GM12891 (cell line): ENCODE measurements around the gene PIK3R5.
A peak's percentile ranks its signal among the peaks of the same experiment; 100 is the strongest.
"Not testable (repeated sequence)": the region's sequence is repeated elsewhere in the genome, so short reads cannot be mapped to it uniquely, and the experiment has no call there.

Source experiments
- DNase-seq: peaks from one replicate; pipeline ENCODE4 v3.0.0; 2011; ENCODE audit warnings: low spot score; ENCODE audit not compliant: insufficient read length
- FAIRE-seq: peaks from 2 replicates; lab custom pipeline; 2011; peaks lifted over from hg19 to GRCh38; lab: Jason Lieb, UNC
- PAX5 ChIP-seq: IDR thresholded peaks from 2 replicates; pipeline ENCODE4 v1.6.1; 2011; ENCODE audit warnings: low read length, moderate library complexity, mild to moderate bottlenecking; ENCODE audit not compliant: insufficient read depth, severe bottlenecking
- POLR2A ChIP-seq: IDR thresholded peaks from 2 replicates; pipeline ENCODE4 v1.6.1; 2011; ENCODE audit warnings: low read depth, low read length, control low read depth
- POLR2AphosphoS5 ChIP-seq: IDR thresholded peaks from 2 replicates; pipeline ENCODE4 v1.6.1; 2011; ENCODE audit warnings: low read depth, low read length, control low read depth
- POU2F2 ChIP-seq: IDR thresholded peaks from 2 replicates; pipeline ENCODE4 v1.6.1; 2011; ENCODE audit warnings: low read depth, mild to moderate bottlenecking, control low read depth, low read length, moderate library complexity
- SPI1 ChIP-seq: IDR thresholded peaks from 2 replicates; pipeline ENCODE4 v1.6.1; 2011; ENCODE audit warnings: low read depth, low read length, control low read depth
- TAF1 ChIP-seq: IDR thresholded peaks from 2 replicates; pipeline ENCODE4 v1.6.1; 2011; ENCODE audit warnings: low read depth, low read length, control low read depth

Gene PIK3R5

GRCh38 chr17:8887301-8887700 lies 78.2 kb downstream of the PIK3R5 start:
- FAIRE-seq: no peak
- TF ChIP-seq TAF1: no peak
- no peak for TF ChIP-seq SPI1
- TF ChIP-seq PAX5: no peak
- no peak for TF ChIP-seq POU2F2
- TF ChIP-seq POLR2A: no peak
- TF ChIP-seq POLR2AphosphoS5: no peak

GRCh38 chr17:8885967-8886684 lies 79.4 kb downstream of the PIK3R5 start:
- no peak for FAIRE-seq
- DNase-seq: no peak
- no peak for TF ChIP-seq POLR2AphosphoS5
- TF ChIP-seq TAF1: no peak
- no peak for TF ChIP-seq PAX5
- TF ChIP-seq POU2F2: no peak
- no peak for TF ChIP-seq SPI1
- TF ChIP-seq POLR2A: no peak

More at GRCh38 chr17:8887301-8887700, 78.2 kb downstream of the PIK3R5 start:
- no peak for DNase-seq

GRCh38 chr17:8885163-8885966 lies 80.1 kb downstream of the PIK3R5 start:
- FAIRE-seq: peak; percentile 90
- not testable (repeated sequence) for DNase-seq

- FAIRE-seq (no peak), DNase-seq (no peak)
- TF ChIP-seq PAX5 (no peak), POLR2A (no peak), POU2F2 (no peak), SPI1 (no peak), POLR2AphosphoS5 (no peak), TAF1 (no peak)
Observed at GRCh38 chr17:8884336-8884990, 81.0 kb downstream of the PIK3R5 start.

- FAIRE-seq: no peak
- TF ChIP-seq POU2F2: no peak
- no peak for TF ChIP-seq PAX5
- peak; percentile 14; the same call in 1 of the 2 replicates for TF ChIP-seq POLR2AphosphoS5
- TF ChIP-seq SPI1: no peak
- TF ChIP-seq TAF1: no peak
- DNase-seq: no peak
Observed at GRCh38 chr17:8883353-8883752, 82.2 kb downstream of the PIK3R5 start.

- no peak for FAIRE-seq
- DNase-seq: no peak
- TF ChIP-seq SPI1 (no peak), POLR2AphosphoS5 (no peak), POU2F2 (no peak), POLR2A (no peak), PAX5 (no peak), TAF1 (no peak)
Observed at GRCh38 chr17:8881606-8882005, 83.9 kb downstream of the PIK3R5 start.

GRCh38 chr17:8880466-8880865 lies 85.0 kb downstream of the PIK3R5 start:
- no peak for DNase-seq
- no peak for FAIRE-seq
- no peak for TF ChIP-seq TAF1
- TF ChIP-seq SPI1: no peak
- no peak for TF ChIP-seq POLR2A
- TF ChIP-seq PAX5: no peak
- no peak for TF ChIP-seq POU2F2
- TF ChIP-seq POLR2AphosphoS5: no peak

- DNase-seq: no peak
- TF ChIP-seq POLR2A (no peak), TAF1 (no peak), POU2F2 (no peak), PAX5 (no peak), POLR2AphosphoS5 (no peak), SPI1 (no peak)
Observed at GRCh38 chr17:8879410-8879809, 86.1 kb downstream of the PIK3R5 start.

GRCh38 chr17:8877984-8878383 lies 87.5 kb downstream of the PIK3R5 start:
- FAIRE-seq: peak; percentile 45
- TF ChIP-seq POLR2AphosphoS5 (peak; percentile 47; the same call in 1 of the 2 replicates), POLR2A (peak; percentile 39; the same call in 1 of the 2 replicates), TAF1 (no peak)

More at GRCh38 chr17:8879410-8879809, 86.1 kb downstream of the PIK3R5 start:
- no peak for FAIRE-seq

More at GRCh38 chr17:8877984-8878383, 87.5 kb downstream of the PIK3R5 start:
- DNase-seq: no peak
